Renal cortical epithelial cell (primary cell): ENCODE measurements around the gene PAPSS2. TPM values are rescaled to one million over a fixed set of nuclear protein-coding genes. Genes with fewer than 3 reads are reported as not detected.
"Not testable (repeated sequence)": the region's sequence is repeated elsewhere in the genome, so short reads cannot be mapped to it uniquely, and the experiment has no call there.

Experiments
- DNase-seq: peaks from one replicate; pipeline ENCODE4 v3.0.0-alpha.2; 2011; ENCODE audit warnings: low read depth
- total RNA-seq: library from RNA; depleted of rRNA; stranded (reverse); fragments of >200 nt; gene quantifications from 2 replicates; pipeline ENCODE4 v1.2.3, GENCODE V29; 2014

Gene PAPSS2
- total RNA-seq, 1 donor from 2014 or later: 67.0 TPM

- DNase-seq: no peak
Measured at GRCh38 chr10:87703771-87704170, 44.1 kb downstream of the PAPSS2 start.

GRCh38 chr10:87705339-87705738, 45.7 kb downstream of the PAPSS2 start:
- DNase-seq: peak; percentile 62

GRCh38 chr10:87706731-87707130, 47.1 kb downstream of the PAPSS2 start:
- DNase-seq: no peak

- no peak for DNase-seq
Measured at GRCh38 chr10:87707254-87707653, 47.6 kb downstream of the PAPSS2 start.

GRCh38 chr10:87712913-87713616, 53.4 kb downstream of the PAPSS2 start:
- no peak for DNase-seq

- no peak for DNase-seq
Measured at GRCh38 chr10:87713707-87714106, 54.0 kb downstream of the PAPSS2 start.

- no peak for DNase-seq
Measured at GRCh38 chr10:87715552-87716347, 56.1 kb downstream of the PAPSS2 start.

- no peak for DNase-seq
Measured at GRCh38 chr10:87716348-87716670, 56.6 kb downstream of the PAPSS2 start.

- no peak for DNase-seq
Measured at GRCh38 chr10:87720665-87721064, 61.0 kb downstream of the PAPSS2 start.

GRCh38 chr10:87721781-87722180, 62.1 kb downstream of the PAPSS2 start:
- no peak for DNase-seq

GRCh38 chr10:87722716-87723115, 63.0 kb downstream of the PAPSS2 start:
- no peak for DNase-seq

- DNase-seq: peak; percentile 78
Measured at GRCh38 chr10:87723500-87723899, 63.8 kb downstream of the PAPSS2 start.

- DNase-seq: no peak
Measured at GRCh38 chr10:87724789-87725188, 65.1 kb downstream of the PAPSS2 start.

GRCh38 chr10:87729940-87730339, 70.3 kb downstream of the PAPSS2 start:
- DNase-seq: no peak

GRCh38 chr10:87733081-87733480, 73.4 kb downstream of the PAPSS2 start:
- DNase-seq: no peak

- DNase-seq: peak; percentile 28
Measured at GRCh38 chr10:87734987-87735827, 75.5 kb downstream of the PAPSS2 start.

- not testable (repeated sequence) for DNase-seq
Measured at GRCh38 chr10:87738253-87738652, 78.6 kb downstream of the PAPSS2 start.

- DNase-seq: no peak
Measured at GRCh38 chr10:87739703-87740102, 80.0 kb downstream of the PAPSS2 start.

GRCh38 chr10:87740254-87740655, 80.6 kb downstream of the PAPSS2 start:
- DNase-seq: peak; percentile 90

- not testable (repeated sequence) for DNase-seq
Measured at GRCh38 chr10:87742992-87743610, 83.4 kb downstream of the PAPSS2 start.

- no peak for DNase-seq
Measured at GRCh38 chr10:87744606-87745005, 84.9 kb downstream of the PAPSS2 start.

GRCh38 chr10:87746911-87747310, 87.2 kb downstream of the PAPSS2 start:
- DNase-seq: no peak
